ENCODE data around the gene FASTKD3.

GRCh38 chr5:7822449-7822848 is 46.4 kb downstream of the FASTKD3 start:
- TF ChIP-seq POLR2A (IDR thresholded peaks at IDR 0.05) (no peak), CTCF (IDR thresholded peaks at IDR 0.05) (no peak)
